22Rv1 (cell line): ENCODE data around the gene CST7.

Experiments
- ZFX ChIP-seq: fragments of 450-650 bp; IDR thresholded peaks from 2 replicates; pipeline ENCODE4 v1.6.1; 2017; ENCODE audit warnings: antibody characterized with exemption, borderline replicate concordance
- TF ChIP-seq, protein P1 (sequence below): fragments of 450-650 bp; IDR thresholded peaks from 2 replicates; pipeline ENCODE4 v1.5.1; 2017; ENCODE audit warnings: mild to moderate bottlenecking

DNA sequence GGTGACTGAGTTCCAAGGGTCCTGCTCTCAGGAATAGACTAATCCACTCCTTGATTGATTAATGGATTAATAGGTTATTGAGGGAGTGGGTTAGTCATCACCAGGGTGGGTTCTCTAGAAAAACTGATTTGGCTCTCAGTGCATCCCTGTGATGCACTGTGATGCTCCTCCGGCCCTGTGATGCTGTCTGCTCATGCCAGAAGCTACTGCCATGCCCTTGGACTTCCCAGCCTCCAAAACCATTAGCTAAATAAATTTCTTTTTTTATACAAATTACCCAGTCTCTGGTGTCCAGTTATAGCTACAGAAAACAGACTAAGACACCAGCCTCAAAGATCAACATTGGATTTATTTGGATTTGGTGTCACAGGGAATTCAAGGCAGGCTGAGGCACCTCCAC, 40.4 kb upstream of the CST7 start:
- TF ChIP-seq, protein P1, sequence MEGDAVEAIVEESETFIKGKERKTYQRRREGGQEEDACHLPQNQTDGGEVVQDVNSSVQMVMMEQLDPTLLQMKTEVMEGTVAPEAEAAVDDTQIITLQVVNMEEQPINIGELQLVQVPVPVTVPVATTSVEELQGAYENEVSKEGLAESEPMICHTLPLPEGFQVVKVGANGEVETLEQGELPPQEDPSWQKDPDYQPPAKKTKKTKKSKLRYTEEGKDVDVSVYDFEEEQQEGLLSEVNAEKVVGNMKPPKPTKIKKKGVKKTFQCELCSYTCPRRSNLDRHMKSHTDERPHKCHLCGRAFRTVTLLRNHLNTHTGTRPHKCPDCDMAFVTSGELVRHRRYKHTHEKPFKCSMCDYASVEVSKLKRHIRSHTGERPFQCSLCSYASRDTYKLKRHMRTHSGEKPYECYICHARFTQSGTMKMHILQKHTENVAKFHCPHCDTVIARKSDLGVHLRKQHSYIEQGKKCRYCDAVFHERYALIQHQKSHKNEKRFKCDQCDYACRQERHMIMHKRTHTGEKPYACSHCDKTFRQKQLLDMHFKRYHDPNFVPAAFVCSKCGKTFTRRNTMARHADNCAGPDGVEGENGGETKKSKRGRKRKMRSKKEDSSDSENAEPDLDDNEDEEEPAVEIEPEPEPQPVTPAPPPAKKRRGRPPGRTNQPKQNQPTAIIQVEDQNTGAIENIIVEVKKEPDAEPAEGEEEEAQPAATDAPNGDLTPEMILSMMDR, result no peak
- no peak for TF ChIP-seq ZFX
